HEK293T (cell line): ENCODE data around the gene PIK3R1.
A peak's percentile ranks its signal among the peaks of the same experiment; 100 is the strongest.

Source experiments
- CTCF ChIA-PET: fragments of 350-600 bp; formaldehyde crosslinking; extraction: SDS; loops from one replicate; lab custom pipeline; 2021; ENCODE audit warnings: antibody characterized with exemption, inconsistent platforms; lab: Yijun Ruan, JAX
- POLR2A ChIA-PET: fragments of 350-600 bp; formaldehyde crosslinking; extraction: SDS; loops from one replicate; lab custom pipeline; 2020; ENCODE audit warnings: antibody characterized with exemption, inconsistent platforms; lab: Yijun Ruan, JAX
- DNase-seq: peaks from one replicate; pipeline ENCODE4 v3.0.0; 2012; ENCODE audit warnings: mixed read lengths; ENCODE audit errors: extremely low spot score
- ARNT ChIP-seq: fragments of 450-650 bp; IDR thresholded peaks from 2 replicates; pipeline ENCODE4 v1.6.1; 2017; ENCODE audit warnings: mild to moderate bottlenecking
- BHLHE40 ChIP-seq: fragments of 450-650 bp; IDR thresholded peaks from 2 replicates; pipeline ENCODE4 v1.6.1; 2016; ENCODE audit warnings: mild to moderate bottlenecking, moderate library complexity, borderline replicate concordance
- CTBP1 ChIP-seq: fragments of 450-650 bp; IDR thresholded peaks from 2 replicates; pipeline ENCODE4 v1.6.1; 2016; ENCODE audit warnings: borderline replicate concordance
- ELF4 ChIP-seq: fragments of 450-650 bp; IDR thresholded peaks from 2 replicates; pipeline ENCODE4 v1.6.1; 2017; ENCODE audit warnings: antibody characterized with exemption
- FOXA1 ChIP-seq: fragments of 450-650 bp; IDR thresholded peaks from 2 replicates; pipeline ENCODE4 v1.6.1; 2016; ENCODE audit warnings: mild to moderate bottlenecking
- FOXK2 ChIP-seq: fragments of 450-650 bp; IDR thresholded peaks from 2 replicates; pipeline ENCODE4 v1.6.1; 2016; ENCODE audit warnings: mild to moderate bottlenecking
- FOXM1 ChIP-seq: fragments of 450-650 bp; IDR thresholded peaks from 2 replicates; pipeline ENCODE4 v1.6.1; 2017; ENCODE audit warnings: mild to moderate bottlenecking, borderline replicate concordance
- HDGF ChIP-seq: fragments of 450-650 bp; IDR thresholded peaks from 2 replicates; pipeline ENCODE4 v1.6.1; 2017; ENCODE audit warnings: antibody characterized with exemption, borderline replicate concordance
- L3MBTL2 ChIP-seq: fragments of 450-650 bp; conservative IDR thresholded peaks from 2 replicates; pipeline ENCODE4 v1.6.1; 2016; ENCODE audit warnings: mild to moderate bottlenecking
- LEF1 ChIP-seq: fragments of 450-650 bp; IDR thresholded peaks from 2 replicates; pipeline ENCODE4 v1.6.1; 2017; ENCODE audit warnings: mild to moderate bottlenecking, borderline replicate concordance
- NFRKB ChIP-seq: fragments of 450-650 bp; IDR thresholded peaks from 2 replicates; pipeline ENCODE4 v1.6.1; 2016; ENCODE audit warnings: mild to moderate bottlenecking, moderate library complexity
- SP1 ChIP-seq: fragments of 450-650 bp; IDR thresholded peaks from 2 replicates; pipeline ENCODE4 v1.6.1; 2017
- SUZ12 ChIP-seq: fragments of 450-650 bp; IDR thresholded peaks from 2 replicates; pipeline ENCODE4 v1.6.1; 2016; ENCODE audit warnings: mild to moderate bottlenecking
- TARDBP ChIP-seq: fragments of 450-650 bp; IDR thresholded peaks from 2 replicates; pipeline ENCODE4 v1.6.1; 2016
- ZNF384 ChIP-seq: fragments of 450-650 bp; IDR thresholded peaks from 2 replicates; pipeline ENCODE4 v1.6.1; 2016
- TF ChIP-seq, protein P1 (sequence below): fragments of 450-650 bp; IDR thresholded peaks from 2 replicates; pipeline ENCODE4 v1.6.1; 2016

The PIK3R1 gene

DNA sequence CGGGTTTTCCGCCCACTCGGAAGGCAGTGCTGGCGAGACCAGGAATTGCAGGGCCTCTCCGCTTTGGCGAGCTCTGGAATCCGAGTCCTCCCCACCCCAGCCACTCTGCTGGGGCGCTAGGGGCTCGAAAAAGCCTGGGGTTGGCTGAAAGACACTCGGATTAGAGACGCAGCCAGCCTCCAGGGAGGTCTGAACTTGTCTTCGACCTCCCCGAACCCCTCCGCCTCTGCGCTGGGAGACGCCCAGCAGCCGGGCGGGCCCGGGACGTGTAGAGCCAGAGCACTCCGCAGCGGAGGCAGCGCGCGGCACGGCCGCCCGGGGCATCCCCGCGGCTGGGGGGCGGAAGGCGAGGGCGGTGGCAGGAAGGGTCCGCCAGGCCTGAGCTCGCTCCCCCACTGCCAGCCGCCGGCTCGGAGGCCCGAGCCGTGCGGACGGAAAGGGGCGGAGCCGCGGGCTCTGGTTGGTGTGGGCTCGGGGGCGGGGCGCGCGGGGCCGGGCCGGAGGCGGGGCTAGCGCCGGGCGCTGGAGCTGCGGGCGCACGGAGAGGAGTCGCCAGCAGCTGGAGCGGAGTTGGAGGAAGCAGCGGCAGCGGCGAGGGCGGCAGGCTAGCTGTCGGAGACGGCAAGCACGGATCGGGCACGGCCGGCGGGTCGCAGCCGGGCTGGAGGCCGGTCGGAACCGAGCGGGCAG lies at the start of gene PIK3R1:
TSS of gene PIK3R1 (plus strand) at position 549 of the 690 bp plus-strand sequence. CDS start 10,920 bp downstream, outside the sequence.
- peak; percentile 93 for DNase-seq
- CTCF ChIA-PET: interaction anchor here (0.6 to 1.0 kb wide), 2 partner anchors 13 to 23 kb away, joined by 3 to 5 read pairs; no protein-coding TSS in a partner anchor
- POLR2A ChIA-PET: interaction anchor here (0.6 to 2.8 kb wide), 14 partner anchors 9 to 124 kb away, joined by 3 to 11 read pairs (median 5); no protein-coding TSS in a partner anchor
- TF ChIP-seq FOXK2 (no peak), FOXM1 (peak; percentile 30; the same call in 1 of the 2 replicates)

DNA sequence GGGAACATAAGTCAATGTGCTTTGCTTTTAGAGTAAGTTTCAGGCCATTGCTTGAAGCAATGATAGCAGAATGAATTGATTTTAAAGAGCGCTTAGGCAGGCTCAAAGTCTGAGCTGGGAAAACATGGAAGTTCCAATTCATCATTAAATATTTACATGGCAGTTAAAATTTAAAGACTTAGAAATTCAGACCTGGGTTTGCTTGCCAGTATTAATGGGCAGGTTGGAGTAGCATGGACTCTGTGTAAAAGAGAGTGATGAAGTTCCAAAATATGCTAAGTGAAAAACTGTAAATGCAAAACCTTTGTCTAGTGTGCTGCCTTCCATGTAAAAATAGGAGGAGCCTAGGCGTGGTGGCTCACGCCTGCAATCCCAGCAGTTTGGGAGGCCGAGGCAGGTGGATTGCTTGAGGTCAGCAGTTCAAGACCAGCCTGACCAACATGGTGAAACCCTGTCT lies 48.3 kb upstream of the PIK3R1 start:
- POLR2A ChIA-PET: no interaction called here
- TF ChIP-seq ZNF384: no peak
- TF ChIP-seq, protein P1, sequence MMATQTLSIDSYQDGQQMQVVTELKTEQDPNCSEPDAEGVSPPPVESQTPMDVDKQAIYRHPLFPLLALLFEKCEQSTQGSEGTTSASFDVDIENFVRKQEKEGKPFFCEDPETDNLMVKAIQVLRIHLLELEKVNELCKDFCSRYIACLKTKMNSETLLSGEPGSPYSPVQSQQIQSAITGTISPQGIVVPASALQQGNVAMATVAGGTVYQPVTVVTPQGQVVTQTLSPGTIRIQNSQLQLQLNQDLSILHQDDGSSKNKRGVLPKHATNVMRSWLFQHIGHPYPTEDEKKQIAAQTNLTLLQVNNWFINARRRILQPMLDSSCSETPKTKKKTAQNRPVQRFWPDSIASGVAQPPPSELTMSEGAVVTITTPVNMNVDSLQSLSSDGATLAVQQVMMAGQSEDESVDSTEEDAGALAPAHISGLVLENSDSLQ: no peak
- no peak for TF ChIP-seq BHLHE40
- no peak for TF ChIP-seq NFRKB
- TF ChIP-seq FOXK2: no peak
- no peak for TF ChIP-seq SP1
- CTCF ChIA-PET: no interaction called here
- no peak for DNase-seq

DNA sequence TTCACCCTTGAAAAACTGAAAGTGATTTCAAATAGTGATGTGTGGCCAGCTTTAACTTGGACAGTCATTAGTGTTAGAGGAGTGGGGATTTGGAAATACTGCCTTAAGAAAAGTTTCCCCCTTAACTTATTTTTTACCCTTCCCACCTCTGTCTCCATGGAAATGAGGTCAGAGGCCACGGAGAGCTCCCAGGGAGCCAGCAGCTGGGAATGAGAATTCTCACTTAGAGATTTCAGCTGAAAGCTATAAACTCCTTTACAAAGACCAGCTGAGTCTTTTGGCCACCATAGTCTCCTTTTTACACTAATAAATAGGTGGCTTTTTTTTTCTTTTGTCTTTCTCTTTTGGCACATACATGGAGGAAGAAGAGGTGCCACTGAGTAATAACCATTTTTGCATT lies 45.7 kb upstream of the PIK3R1 start:
- DNase-seq: no peak
- POLR2A ChIA-PET: no interaction called here
- CTCF ChIA-PET: interaction anchor here (0.9 kb wide), 1 partner anchor 77 kb away, joined by 3 read pairs; no protein-coding TSS in a partner anchor
- TF ChIP-seq SUZ12 (no peak), FOXM1 (no peak), SP1 (no peak), ELF4 (no peak), BHLHE40 (no peak)
- TF ChIP-seq, protein P1: no peak

DNA sequence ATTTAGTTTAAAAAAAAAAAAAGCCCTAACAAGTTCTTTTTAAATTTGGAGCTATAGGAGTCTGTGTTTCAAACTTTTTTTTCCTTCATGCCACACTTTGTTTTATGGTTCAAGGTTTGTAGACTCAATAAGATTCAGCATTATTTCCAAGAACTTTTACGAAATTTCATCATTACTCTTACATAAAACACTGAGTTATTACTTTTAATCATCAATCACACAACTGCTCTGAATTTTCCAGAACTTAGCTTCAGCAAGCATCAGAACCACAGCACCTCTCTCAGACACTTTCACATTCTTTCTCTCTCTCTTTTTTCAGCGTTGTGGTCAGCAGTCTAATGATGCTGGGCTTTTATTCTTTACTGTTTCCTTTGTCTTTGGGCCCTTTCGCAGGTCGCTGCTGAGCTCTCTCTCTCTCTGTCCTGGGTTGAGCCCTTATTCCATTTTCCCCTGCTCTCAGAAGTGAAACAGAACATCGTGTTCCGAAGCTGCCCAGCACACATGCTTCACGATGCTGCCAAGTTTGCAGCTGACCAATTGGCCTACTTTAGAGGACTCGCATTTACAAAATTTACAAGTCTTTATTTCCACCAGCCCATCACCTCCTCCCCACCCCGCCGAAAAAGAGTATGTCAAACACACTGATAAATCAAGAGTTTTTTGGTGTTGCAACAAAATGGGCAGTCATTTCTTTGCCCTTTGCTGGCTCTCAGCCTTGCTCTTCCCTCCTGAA lies 44.6 kb upstream of the PIK3R1 start:
- POLR2A ChIA-PET: no interaction called here
- CTCF ChIA-PET: no interaction called here
- TF ChIP-seq ELF4 (no peak), NFRKB (no peak), HDGF (no peak), TARDBP (no peak), L3MBTL2 (no peak), CTBP1 (no peak), LEF1 (no peak), FOXA1 (no peak), BHLHE40 (no peak), SUZ12 (no peak), SP1 (no peak), FOXM1 (no peak), ZNF384 (no peak), ARNT (no peak), FOXK2 (no peak)
- TF ChIP-seq, protein P1: no peak
- no peak for DNase-seq

DNA sequence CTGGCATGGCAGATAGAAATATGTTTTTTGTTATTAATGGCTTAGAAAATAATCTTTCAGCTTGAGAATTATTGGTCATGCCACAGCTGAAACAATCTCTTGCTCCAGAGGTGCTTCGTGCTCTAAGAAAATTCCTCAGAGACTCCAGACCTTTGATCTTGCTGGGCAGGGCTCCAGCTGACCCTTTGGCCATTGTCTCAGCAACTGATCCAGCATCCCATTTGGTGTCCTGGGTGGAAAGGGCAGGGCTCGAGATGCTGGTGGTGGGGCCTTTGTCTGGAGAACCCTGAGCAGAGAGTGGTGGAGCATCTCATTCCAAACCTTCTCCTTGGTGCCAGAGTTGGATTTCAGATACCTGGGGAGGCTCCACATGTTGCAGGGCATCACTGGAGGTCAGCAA lies 43.2 kb upstream of the PIK3R1 start:
- DNase-seq: no peak
- ChIA-PET POLR2A (no interaction called here), CTCF (no interaction called here)
- TF ChIP-seq ZNF384 (no peak), SUZ12 (no peak), ELF4 (no peak), TARDBP (no peak), LEF1 (no peak), NFRKB (no peak), CTBP1 (no peak), L3MBTL2 (no peak), FOXA1 (no peak), ARNT (no peak), BHLHE40 (no peak), FOXM1 (no peak), HDGF (no peak), SP1 (no peak), FOXK2 (no peak)
- TF ChIP-seq, protein P1: no peak
